GM23248 (cell line): Measurements from ENCODE around the gene GRIA4. TPM values are rescaled to one million over a fixed set of nuclear protein-coding genes. Genes with fewer than 3 reads are reported as not detected.

ENCODE experiments used
- DNase-seq: peaks from one replicate; pipeline ENCODE4 v3.0.0-alpha.2; 2015
- H2AFZ ChIP-seq: fragments of 200-600 bp; sonication (generic); 2 replicates; pipeline ENCODE4 v1.6.1; 2016; ENCODE audit warnings: antibody characterized with exemption
- H3F3A ChIP-seq: fragments of 200-600 bp; sonication (generic); 2 replicates; pipeline ENCODE4 v1.6.1; 2016; ENCODE audit warnings: mild to moderate bottlenecking, antibody characterized with exemption, mixed run types; ENCODE audit not compliant: insufficient read depth
- H3K27ac ChIP-seq: fragments of 200-600 bp; sonication (generic); 2 replicates; pipeline ENCODE4 v1.5.1; 2016; ENCODE audit warnings: mild to moderate bottlenecking
- H3K27me3 ChIP-seq: fragments of 200-600 bp; sonication (generic); replicated peaks from 2 replicates; pipeline ENCODE4 v1.6.1; 2016; ENCODE audit warnings: mild to moderate bottlenecking; ENCODE audit not compliant: insufficient read depth
- H3K36me3 ChIP-seq: fragments of 200-600 bp; sonication (generic); 2 replicates; pipeline ENCODE4 v1.6.1; 2016; ENCODE audit warnings: low read depth, mild to moderate bottlenecking
- H3K4me1 ChIP-seq: fragments of 200-600 bp; sonication (generic); 2 replicates; pipeline ENCODE4 v1.6.1; 2016; ENCODE audit warnings: mild to moderate bottlenecking; ENCODE audit not compliant: insufficient read depth
- H3K4me2 ChIP-seq: fragments of 200-600 bp; sonication (generic); one replicate; pipeline ENCODE4 v1.6.1; 2016; ENCODE audit warnings: mild to moderate bottlenecking; ENCODE audit not compliant: unreplicated experiment
- H3K4me3 ChIP-seq: fragments of 200-600 bp; sonication (generic); 2 replicates; pipeline ENCODE4 v1.5.1; 2016; ENCODE audit warnings: mild to moderate bottlenecking
- H3K79me2 ChIP-seq: fragments of 200-600 bp; sonication (generic); 2 replicates; pipeline ENCODE4 v1.6.1; 2016; ENCODE audit warnings: mild to moderate bottlenecking; ENCODE audit not compliant: insufficient read depth
- H3K9ac ChIP-seq: fragments of 200-600 bp; sonication (generic); 2 replicates; pipeline ENCODE4 v1.6.1; 2016; ENCODE audit warnings: mild to moderate bottlenecking
- H3K9me2 ChIP-seq: fragments of 200-600 bp; sonication (generic); 2 replicates; pipeline ENCODE4 v1.6.1; 2016; ENCODE audit warnings: mixed run types, mild to moderate bottlenecking, moderate library complexity; ENCODE audit not compliant: insufficient read depth
- H3K9me3 ChIP-seq: fragments of 200-600 bp; sonication (generic); one replicate; pipeline ENCODE4 v1.6.1; 2017; ENCODE audit warnings: low read depth
- H4K20me1 ChIP-seq: fragments of 200-600 bp; sonication (generic); 2 replicates; pipeline ENCODE4 v1.6.0; 2016; ENCODE audit not compliant: insufficient read depth
- EZH2 ChIP-seq: fragments of 200-600 bp; sonication (generic); IDR thresholded peaks from 2 replicates; pipeline ENCODE4 v1.6.1; 2018; ENCODE audit warnings: antibody characterized with exemption, mild to moderate bottlenecking; ENCODE audit not compliant: insufficient read depth, poor library complexity, severe bottlenecking
- EZH2phosphoT487 ChIP-seq: fragments of 200-600 bp; sonication (generic); IDR thresholded peaks from 2 replicates; pipeline ENCODE4 v1.6.1; 2018; ENCODE audit warnings: antibody characterized with exemption, moderate library complexity, mild to moderate bottlenecking, low read depth; ENCODE audit not compliant: insufficient read depth
- WGBS, 2 experiments: methylation state at CpG; one replicate each; pipeline ENCODE4 v1.1.6; 2015 to 2017; ENCODE audit warnings: low lambda C conversion rate in 2 of 2, low coverage in 1 of 2; ENCODE audit errors: missing lambda C conversion rate in 2 of 2; 5-methylcytosine and 5-hydroxymethylcytosine counted together
- in situ Hi-C: fragments of 300-500 bp; cut with MboI; formaldehyde crosslinking; loops from 2 replicates; pipeline ENCODE4 v1.15.0; 2020
- polyA plus RNA-seq: library from polyadenylated mRNA; unstranded; fragments of >200 nt; fragmentation: Nextera tagmentation; extraction: Ambion mirVana; gene quantifications from 2 replicates; pipeline ENCODE4 v1.2.1, GENCODE V29; 2016
- total RNA-seq: library from RNA; depleted of rRNA; stranded (reverse); fragments of >200 nt; shearing (Covaris generic); gene quantifications from 2 replicates; pipeline ENCODE4 v1.2.3, GENCODE V29; 2014

GRIA4 gene
- total and polyA plus RNA-seq, 2 experiments from 2014 or later = not detected

DNA sequence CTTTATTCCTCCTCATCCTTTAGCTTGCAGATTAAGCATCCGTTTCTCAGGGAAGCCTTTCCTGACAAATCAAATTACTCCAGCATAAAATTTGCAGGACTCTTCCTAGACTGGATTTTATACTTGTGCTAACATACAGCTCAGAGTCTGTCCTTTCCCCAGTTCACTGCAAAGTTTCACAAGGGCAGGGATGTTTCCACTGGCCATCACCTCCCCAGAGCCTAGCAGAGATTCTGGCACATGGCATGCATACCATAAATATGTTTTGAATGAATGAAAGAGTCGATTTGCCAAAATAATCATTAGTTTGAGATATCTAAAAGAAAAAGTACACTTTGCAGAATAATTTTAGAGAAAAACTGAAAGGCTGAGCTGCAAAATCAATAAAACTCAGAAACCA is 401.6 kb downstream of the GRIA4 start:
- Histone ChIP-seq H3K9me3 (no peaks in the 10 kb centered on the region), H3K79me2 (peaks cover 72% of the 10 kb centered on the region), H2AFZ (no peak overlapping the region), H3F3A (no peaks in the 10 kb centered on the region), H4K20me1 (no peaks in the 10 kb centered on the region), H3K9me2 (no peaks in the 10 kb centered on the region), H3K27me3 (no peaks in the 10 kb centered on the region), H3K4me2 (peak overlapping the region; percentile 20), H3K9ac (no peak overlapping the region), H3K36me3 (peaks cover 35% of the 10 kb centered on the region), H3K4me1 (peaks cover 5% of the 10 kb centered on the region; the same call in 1 of the 2 replicates), H3K27ac (no peak overlapping the region), H3K4me3 (no peak overlapping the region)
- peak; percentile 7 for DNase-seq
- 95 to 97% methylated on average over 2 of the region's 2 CpGs for WGBS, 2 experiments
- TF ChIP-seq EZH2phosphoT487 (no peak), EZH2 (no peak)
- in situ Hi-C loops = no loop called here

DNA sequence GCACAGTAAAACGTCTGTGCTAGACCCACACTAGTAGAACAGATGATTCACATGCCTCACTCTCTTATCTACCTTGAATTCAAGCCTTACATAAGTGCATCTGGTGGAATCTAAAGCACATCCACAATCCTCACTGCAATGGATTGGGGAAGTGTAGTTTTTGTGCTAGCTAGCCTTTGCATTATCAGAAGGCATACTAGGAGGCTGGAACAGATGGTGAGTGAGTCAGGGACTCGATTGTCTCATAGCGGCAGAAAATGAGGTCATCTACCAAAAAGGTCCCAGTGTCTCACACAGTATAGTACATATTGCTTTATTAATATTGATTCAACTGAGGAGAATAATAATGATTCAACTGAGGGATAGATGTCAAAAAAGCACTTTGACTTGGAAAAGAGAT is 402.9 kb downstream of the GRIA4 start:
- peak; percentile 54 for DNase-seq
- H3K4me2 ChIP-seq = no peak overlapping the region

DNA sequence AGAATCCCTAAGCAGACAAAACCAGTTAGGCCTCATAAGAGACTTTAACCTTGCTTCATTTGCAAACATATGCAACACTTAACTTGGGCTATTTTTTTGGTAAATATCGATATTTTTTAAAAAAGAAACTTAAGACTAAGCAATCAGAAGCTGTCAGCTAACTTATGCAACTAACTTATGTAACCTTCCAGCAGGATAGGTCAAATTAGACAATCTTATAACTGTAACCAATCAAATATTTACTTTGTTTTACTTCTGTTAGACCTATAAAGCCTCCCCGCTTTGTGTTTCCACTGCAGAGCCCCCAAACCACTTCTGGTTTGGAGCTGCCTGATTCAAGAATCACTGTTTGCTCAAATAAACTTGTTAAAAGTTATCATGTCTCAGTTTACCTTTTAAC is 404.2 kb downstream of the GRIA4 start:
- H3K9me3 ChIP-seq = no peaks in the 10 kb centered on the region
- no peaks in the 10 kb centered on the region for H3K9me2 ChIP-seq
- DNase-seq = no peak
- peaks cover 5% of the 10 kb centered on the region; the same call in 1 of the 2 replicates for H3K4me1 ChIP-seq
- 98 to 100% methylated on average over 2 of the region's 2 CpGs for WGBS, 2 experiments
- no peak overlapping the region for H3K9ac ChIP-seq
- H3K27ac ChIP-seq = no peak overlapping the region
- H4K20me1 ChIP-seq = no peaks in the 10 kb centered on the region
- in situ Hi-C loops = no loop called here
- peaks cover 18% of the 10 kb centered on the region for H3K36me3 ChIP-seq
- peaks cover 83% of the 10 kb centered on the region for H3K79me2 ChIP-seq
- TF ChIP-seq EZH2phosphoT487 (no peak), EZH2 (no peak)
- H3K4me2 ChIP-seq = no peak overlapping the region
- no peaks in the 10 kb centered on the region for H3F3A ChIP-seq
- H3K27me3 ChIP-seq = no peaks in the 10 kb centered on the region
- no peak overlapping the region for H2AFZ ChIP-seq
- no peak overlapping the region for H3K4me3 ChIP-seq

More for the DNA sequence above, 402.9 kb downstream of the GRIA4 start:
- Histone ChIP-seq H3K4me1 (peaks cover 5% of the 10 kb centered on the region; the same call in 1 of the 2 replicates), H3K36me3 (peaks cover 30% of the 10 kb centered on the region), H3K4me3 (no peak overlapping the region), H3K9ac (no peak overlapping the region), H3K27me3 (no peaks in the 10 kb centered on the region), H3K9me3 (no peaks in the 10 kb centered on the region), H3F3A (no peaks in the 10 kb centered on the region), H3K27ac (no peak overlapping the region), H2AFZ (no peak overlapping the region), H4K20me1 (no peaks in the 10 kb centered on the region), H3K79me2 (peaks cover 83% of the 10 kb centered on the region), H3K9me2 (no peaks in the 10 kb centered on the region)
- TF ChIP-seq EZH2 (no peak), EZH2phosphoT487 (no peak)
- WGBS, 2 experiments = 60 to 72% methylated on average over 3 of the region's 3 CpGs
- in situ Hi-C loops = no loop called here

DNA sequence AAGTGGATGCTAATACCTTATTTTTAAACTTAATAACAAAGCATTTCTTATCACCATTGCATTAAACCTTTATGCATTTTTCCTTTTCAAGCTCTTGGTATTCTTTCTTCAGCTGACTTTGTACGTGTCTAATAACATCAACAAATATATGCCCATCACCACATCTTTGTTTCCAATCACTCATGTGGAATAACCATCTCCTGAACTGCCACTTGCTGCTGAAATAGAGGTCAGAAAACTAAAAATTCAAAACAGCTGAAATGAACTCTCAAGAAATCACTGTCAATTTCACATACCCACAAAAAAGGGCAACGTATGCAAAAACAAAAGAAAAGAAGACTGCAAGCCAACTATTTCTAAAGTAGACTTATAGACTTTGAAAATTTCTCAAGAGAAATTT is 404.7 kb downstream of the GRIA4 start:
- in situ Hi-C loops = no loop called here
- Histone ChIP-seq H3K9ac (no peak overlapping the region), H3K9me3 (no peaks in the 10 kb centered on the region), H3K4me1 (peaks cover 5% of the 10 kb centered on the region; the same call in 1 of the 2 replicates), H2AFZ (no peak overlapping the region), H3K9me2 (no peaks in the 10 kb centered on the region), H3K36me3 (peaks cover 12% of the 10 kb centered on the region), H3K4me2 (no peak overlapping the region), H4K20me1 (no peaks in the 10 kb centered on the region), H3K79me2 (peaks cover 84% of the 10 kb centered on the region), H3K27ac (no peak overlapping the region), H3F3A (no peaks in the 10 kb centered on the region), H3K27me3 (no peaks in the 10 kb centered on the region), H3K4me3 (no peak overlapping the region)
- WGBS, 2 experiments = 84% methylated on average over 2 of the region's 2 CpGs
- DNase-seq = no peak
- TF ChIP-seq EZH2phosphoT487 (no peak), EZH2 (no peak)

DNA sequence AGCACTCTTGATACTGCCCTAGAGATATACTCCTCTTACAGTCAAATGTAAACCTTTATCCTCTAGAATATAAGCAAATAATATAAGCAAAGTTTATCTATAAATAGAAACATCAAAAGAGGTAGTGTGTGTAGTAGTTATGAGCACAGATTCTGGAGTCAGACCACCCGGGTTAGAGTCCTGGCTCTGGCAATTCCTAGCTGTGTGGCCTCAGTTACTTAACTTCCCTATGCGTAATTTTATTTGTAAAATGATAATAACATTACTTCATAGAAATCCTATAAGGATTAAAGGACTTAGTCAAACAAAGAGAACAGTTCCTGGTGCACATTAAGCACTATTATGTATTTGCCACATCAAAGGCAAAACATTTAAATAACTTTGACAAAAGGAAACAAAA is 405.2 kb downstream of the GRIA4 start:
- 100% methylated on average over 2 of the region's 2 CpGs for WGBS, 2 experiments
- no peaks in the 10 kb centered on the region for H3K9me2 ChIP-seq
- no peak for DNase-seq
- H3K27me3 ChIP-seq = no peaks in the 10 kb centered on the region
- no peak overlapping the region for H3K9ac ChIP-seq
- in situ Hi-C loops = no loop called here
- peaks cover 89% of the 10 kb centered on the region for H3K79me2 ChIP-seq
- no peaks in the 10 kb centered on the region for H4K20me1 ChIP-seq
- H3K27ac ChIP-seq = no peak overlapping the region
- peaks cover 8% of the 10 kb centered on the region for H3K36me3 ChIP-seq
- TF ChIP-seq EZH2 = no peak
- no peak for TF ChIP-seq EZH2phosphoT487
- peaks cover 5% of the 10 kb centered on the region; the same call in 1 of the 2 replicates for H3K4me1 ChIP-seq
- H3K4me2 ChIP-seq = no peak overlapping the region
- H3K4me3 ChIP-seq = no peak overlapping the region
- no peaks in the 10 kb centered on the region for H3F3A ChIP-seq
- H2AFZ ChIP-seq = no peak overlapping the region
- no peaks in the 10 kb centered on the region for H3K9me3 ChIP-seq
